ENCODE data around the gene TNIP3. TPM values are rescaled to one million over a fixed set of nuclear protein-coding genes. Genes with fewer than 3 reads are reported as not detected.

The TNIP3 gene
- total RNA-seq, 6 donors from 2014 or later, result 0.89 to 8.0 (median 2.3) TPM

DNA sequence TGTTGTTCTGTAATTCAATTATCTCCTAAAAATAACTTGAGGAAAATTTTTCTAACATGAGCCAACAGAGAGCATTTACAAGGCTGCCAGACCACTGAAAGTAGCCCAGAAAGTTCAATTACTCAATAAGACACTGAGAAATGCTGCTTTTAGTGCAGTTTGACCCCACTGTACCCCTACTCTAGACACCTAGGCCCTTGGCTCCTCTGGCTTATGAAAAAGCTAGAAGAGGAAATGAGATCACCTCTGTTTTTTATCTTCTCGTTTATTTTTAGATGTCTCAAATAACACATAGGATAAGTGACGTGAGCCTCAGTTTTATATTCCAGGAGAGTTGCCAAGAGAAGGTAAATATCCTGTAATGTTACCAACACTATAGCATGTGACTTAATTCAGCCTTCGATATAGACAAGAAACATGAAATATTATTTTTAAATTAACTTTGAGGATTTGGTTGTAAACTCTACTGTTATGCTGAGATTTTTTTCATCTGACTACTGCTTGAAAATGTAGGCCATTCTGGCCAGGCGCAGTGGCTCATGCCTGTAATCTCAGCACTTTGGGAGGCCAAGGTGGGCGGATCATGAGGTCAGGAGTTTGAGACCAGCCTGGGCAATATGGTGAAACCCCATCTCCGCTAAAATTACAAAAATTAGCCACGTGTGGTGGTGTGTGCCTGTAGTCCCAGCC is 24.4 kb downstream of the TNIP3 start:
- TF ChIP-seq POLR2A (IDR thresholded peaks at IDR 0.05) (no peak), POLR2AphosphoS5 (IDR thresholded peaks at IDR 0.05) (no peak), EP300 (IDR thresholded peaks at IDR 0.05) (no peak)
- TF ChIP-seq, protein P1, sequence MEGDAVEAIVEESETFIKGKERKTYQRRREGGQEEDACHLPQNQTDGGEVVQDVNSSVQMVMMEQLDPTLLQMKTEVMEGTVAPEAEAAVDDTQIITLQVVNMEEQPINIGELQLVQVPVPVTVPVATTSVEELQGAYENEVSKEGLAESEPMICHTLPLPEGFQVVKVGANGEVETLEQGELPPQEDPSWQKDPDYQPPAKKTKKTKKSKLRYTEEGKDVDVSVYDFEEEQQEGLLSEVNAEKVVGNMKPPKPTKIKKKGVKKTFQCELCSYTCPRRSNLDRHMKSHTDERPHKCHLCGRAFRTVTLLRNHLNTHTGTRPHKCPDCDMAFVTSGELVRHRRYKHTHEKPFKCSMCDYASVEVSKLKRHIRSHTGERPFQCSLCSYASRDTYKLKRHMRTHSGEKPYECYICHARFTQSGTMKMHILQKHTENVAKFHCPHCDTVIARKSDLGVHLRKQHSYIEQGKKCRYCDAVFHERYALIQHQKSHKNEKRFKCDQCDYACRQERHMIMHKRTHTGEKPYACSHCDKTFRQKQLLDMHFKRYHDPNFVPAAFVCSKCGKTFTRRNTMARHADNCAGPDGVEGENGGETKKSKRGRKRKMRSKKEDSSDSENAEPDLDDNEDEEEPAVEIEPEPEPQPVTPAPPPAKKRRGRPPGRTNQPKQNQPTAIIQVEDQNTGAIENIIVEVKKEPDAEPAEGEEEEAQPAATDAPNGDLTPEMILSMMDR (IDR thresholded peaks at IDR 0.05), result no peak
- H3K27me3 ChIP-seq, result no peaks in the 10 kb centered on the region
- ATAC-seq (ENCODE audit: low FRiP score in 2 of 2) (no peak), DNase-seq (no peak)
- H3K4me1 ChIP-seq, result no peaks in the 10 kb centered on the region
- no peaks in the 10 kb centered on the region for H3K36me3 ChIP-seq
- H3K27ac ChIP-seq, result no peak overlapping the region
- 74 to 76% methylated on average over 7 of the region's 7 CpGs for WGBS, 2 donors
- no peaks in the 10 kb centered on the region for H3K9me3 ChIP-seq
- no peak overlapping the region for H3K4me3 ChIP-seq

GRCh38 chr4:121138039-121138825 is 25.9 kb downstream of the TNIP3 start:
- H3K27me3 ChIP-seq, result no peaks in the 10 kb centered on the region
- TF ChIP-seq POLR2AphosphoS5 (IDR thresholded peaks at IDR 0.05) (no peak), EP300 (IDR thresholded peaks at IDR 0.05) (no peak), POLR2A (IDR thresholded peaks at IDR 0.05) (no peak)
- TF ChIP-seq, protein P1 (IDR thresholded peaks at IDR 0.05), result no peak
- H3K4me3 ChIP-seq, result no peak overlapping the region
- H3K27ac ChIP-seq, result no peak overlapping the region
- WGBS, 2 donors, result 90 to 96% methylated on average over 5 of the region's 5 CpGs
- no peaks in the 10 kb centered on the region for H3K4me1 ChIP-seq
- no peaks in the 10 kb centered on the region for H3K9me3 ChIP-seq
- no peaks in the 10 kb centered on the region for H3K36me3 ChIP-seq
- ATAC-seq (ENCODE audit: low FRiP score in 2 of 2), result no peak
- no peak for DNase-seq

GRCh38 chr4:121130326-121130660 is 33.8 kb downstream of the TNIP3 start:
- Histone ChIP-seq H3K36me3 (no peaks in the 10 kb centered on the region), H3K9me3 (no peaks in the 10 kb centered on the region), H3K4me3 (no peak overlapping the region), H3K27ac (no peak overlapping the region), H3K27me3 (no peaks in the 10 kb centered on the region), H3K4me1 (no peaks in the 10 kb centered on the region)
- ATAC-seq (ENCODE audit: low FRiP score in 2 of 2), result no peak
- WGBS, 2 donors, result 80 to 81% methylated on average over 4 of the region's 4 CpGs
- TF ChIP-seq POLR2AphosphoS5 (IDR thresholded peaks at IDR 0.05) (no peak), POLR2A (IDR thresholded peaks at IDR 0.05) (no peak), EP300 (IDR thresholded peaks at IDR 0.05) (no peak)
- TF ChIP-seq, protein P1 (IDR thresholded peaks at IDR 0.05), result no peak
- no peak for DNase-seq

DNA sequence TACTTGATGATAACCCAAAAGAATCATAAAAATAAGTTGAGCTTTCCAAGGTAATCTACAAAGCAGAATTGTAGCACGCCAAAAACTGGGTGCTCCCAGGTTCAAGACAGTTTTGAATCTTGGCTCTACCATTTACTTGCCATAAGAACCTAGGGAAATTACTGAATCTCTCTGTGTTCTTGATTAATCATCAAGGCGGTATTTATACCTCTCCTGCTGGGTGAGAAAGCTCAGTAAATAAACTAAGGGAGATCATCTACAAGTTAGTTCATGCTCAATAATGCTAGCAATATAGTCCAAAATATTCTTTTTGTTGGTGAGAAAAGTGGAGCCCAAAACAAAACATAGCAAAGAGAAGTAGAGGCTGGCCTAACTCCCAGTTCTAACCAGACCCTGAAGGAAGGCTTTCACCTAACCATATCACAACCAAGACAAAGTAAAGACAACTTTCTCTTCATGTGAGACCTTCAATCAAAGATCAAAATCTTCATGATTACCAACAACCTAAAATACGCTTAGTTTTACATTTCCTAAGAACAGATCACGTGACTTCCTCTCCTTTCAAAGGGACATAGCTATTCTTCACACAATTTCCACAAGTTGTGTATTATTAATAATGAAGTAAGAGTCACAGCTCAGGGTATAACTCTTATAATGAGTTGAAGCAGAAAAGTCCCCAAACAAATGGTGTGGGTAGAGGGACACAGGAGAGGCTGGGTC is 34.4 kb downstream of the TNIP3 start:
- Histone ChIP-seq H3K36me3 (no peaks in the 10 kb centered on the region), H3K27ac (no peak overlapping the region), H3K27me3 (no peaks in the 10 kb centered on the region), H3K4me3 (no peak overlapping the region), H3K9me3 (no peaks in the 10 kb centered on the region), H3K4me1 (no peaks in the 10 kb centered on the region)
- ATAC-seq (ENCODE audit: low FRiP score in 2 of 2) (no peak), DNase-seq (no peak)
- WGBS, 2 donors, result 81 to 92% methylated on average over 4 of the region's 4 CpGs
- no peak for TF ChIP-seq EP300 (IDR thresholded peaks at IDR 0.05)
- TF ChIP-seq, protein P1 (IDR thresholded peaks at IDR 0.05), result no peak
